GM12873 (cell line): ENCODE measurements around the gene SF3B5.

Source experiments
- TF ChIP-seq, protein P1 (sequence below): IDR thresholded peaks from 2 replicates; pipeline ENCODE4 v1.5.1; 2012; ENCODE audit warnings: low read depth, mild to moderate bottlenecking, moderate library complexity, low read length, control low read depth; ENCODE audit not compliant: insufficient read depth; ENCODE audit errors: missing control alignments

The SF3B5 gene

DNA sequence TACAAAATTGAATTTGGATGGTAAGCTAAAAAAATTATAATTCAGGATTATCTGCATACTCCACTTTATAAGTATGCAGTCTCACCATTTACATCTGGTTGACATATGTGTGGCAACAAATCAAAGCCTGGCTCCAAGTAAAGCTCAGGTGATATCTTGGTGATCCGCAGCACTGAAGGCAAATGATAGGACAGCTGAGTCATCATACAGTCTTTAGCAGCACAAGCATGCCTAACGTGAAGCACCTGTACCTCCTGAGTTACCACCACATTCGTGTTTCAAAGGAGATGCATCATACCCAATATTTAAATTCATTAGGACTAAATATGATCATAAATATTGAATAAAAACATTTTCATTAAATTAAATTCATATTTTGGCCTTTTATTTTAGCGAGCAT is 43.2 kb upstream of the SF3B5 start:
- TF ChIP-seq, protein P1, sequence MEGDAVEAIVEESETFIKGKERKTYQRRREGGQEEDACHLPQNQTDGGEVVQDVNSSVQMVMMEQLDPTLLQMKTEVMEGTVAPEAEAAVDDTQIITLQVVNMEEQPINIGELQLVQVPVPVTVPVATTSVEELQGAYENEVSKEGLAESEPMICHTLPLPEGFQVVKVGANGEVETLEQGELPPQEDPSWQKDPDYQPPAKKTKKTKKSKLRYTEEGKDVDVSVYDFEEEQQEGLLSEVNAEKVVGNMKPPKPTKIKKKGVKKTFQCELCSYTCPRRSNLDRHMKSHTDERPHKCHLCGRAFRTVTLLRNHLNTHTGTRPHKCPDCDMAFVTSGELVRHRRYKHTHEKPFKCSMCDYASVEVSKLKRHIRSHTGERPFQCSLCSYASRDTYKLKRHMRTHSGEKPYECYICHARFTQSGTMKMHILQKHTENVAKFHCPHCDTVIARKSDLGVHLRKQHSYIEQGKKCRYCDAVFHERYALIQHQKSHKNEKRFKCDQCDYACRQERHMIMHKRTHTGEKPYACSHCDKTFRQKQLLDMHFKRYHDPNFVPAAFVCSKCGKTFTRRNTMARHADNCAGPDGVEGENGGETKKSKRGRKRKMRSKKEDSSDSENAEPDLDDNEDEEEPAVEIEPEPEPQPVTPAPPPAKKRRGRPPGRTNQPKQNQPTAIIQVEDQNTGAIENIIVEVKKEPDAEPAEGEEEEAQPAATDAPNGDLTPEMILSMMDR = no peak

- TF ChIP-seq, protein P1 = no peak
Observed at GRCh38 chr6:144134737-144135136, 39.4 kb upstream of the SF3B5 start.

GRCh38 chr6:144134176-144134575 is 38.8 kb upstream of the SF3B5 start:
- TF ChIP-seq, protein P1 = no peak

DNA sequence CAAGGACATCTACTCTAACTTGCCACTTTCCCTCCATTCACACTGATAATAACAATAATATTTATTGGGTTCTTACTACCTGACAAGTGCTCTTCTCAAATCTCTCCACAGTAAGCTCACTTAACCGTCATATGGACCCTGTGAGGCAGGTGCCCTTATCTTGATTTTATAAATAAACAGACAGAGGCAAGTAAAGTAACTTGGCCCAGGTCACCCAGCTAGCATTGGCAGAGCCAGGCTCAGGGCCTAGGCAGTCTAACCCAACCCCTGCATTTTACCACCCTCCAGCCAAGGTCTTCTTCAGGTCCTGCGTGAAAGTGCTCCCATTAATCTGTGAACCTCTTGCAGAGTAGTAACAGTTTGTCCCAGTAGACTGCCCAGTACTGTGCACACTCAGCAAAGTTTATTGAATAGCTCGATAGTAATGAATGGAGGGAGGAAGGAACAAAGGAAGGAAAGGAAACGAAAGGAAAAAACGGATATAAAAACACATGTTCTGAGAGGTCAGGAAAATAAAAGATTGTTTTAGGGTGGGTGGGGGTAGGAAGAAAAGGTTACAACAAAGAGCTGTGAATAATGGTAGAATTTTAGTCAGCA is 38.0 kb upstream of the SF3B5 start:
- TF ChIP-seq, protein P1 = no peak

- TF ChIP-seq, protein P1 = no peak
Observed at GRCh38 chr6:144131248-144131709, 35.9 kb upstream of the SF3B5 start.

GRCh38 chr6:144129469-144129868 is 34.1 kb upstream of the SF3B5 start:
- TF ChIP-seq, protein P1 = no peak

DNA sequence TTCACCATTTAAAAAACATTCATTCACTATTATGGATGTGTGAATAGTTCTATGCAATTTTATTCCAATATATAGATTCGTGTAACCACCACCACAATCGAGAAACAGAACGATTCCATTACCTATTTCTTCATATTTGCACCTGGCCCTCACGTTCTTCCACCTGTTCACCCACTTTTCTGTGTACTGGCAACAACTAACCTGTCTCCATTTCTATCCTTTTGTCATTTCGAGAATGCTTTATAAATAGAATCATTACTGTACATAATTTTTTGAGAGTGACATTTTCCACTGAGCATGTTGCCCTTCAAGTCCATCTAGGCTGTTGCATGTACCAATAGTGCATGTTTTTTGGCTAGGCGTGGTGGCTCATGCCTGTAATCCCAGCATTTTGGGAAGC is 31.7 kb upstream of the SF3B5 start:
- TF ChIP-seq, protein P1 = no peak

- TF ChIP-seq, protein P1 = no peak
Observed at GRCh38 chr6:144123836-144124235, 28.5 kb upstream of the SF3B5 start.
